ENCODE data around the gene STARD8.
A peak's percentile ranks its signal among the peaks of the same experiment; 100 is the strongest.
"Not testable (repeated sequence)": the region's sequence is repeated elsewhere in the genome, so short reads cannot be mapped to it uniquely, and the experiment has no call there.

STARD8 gene

DNA sequence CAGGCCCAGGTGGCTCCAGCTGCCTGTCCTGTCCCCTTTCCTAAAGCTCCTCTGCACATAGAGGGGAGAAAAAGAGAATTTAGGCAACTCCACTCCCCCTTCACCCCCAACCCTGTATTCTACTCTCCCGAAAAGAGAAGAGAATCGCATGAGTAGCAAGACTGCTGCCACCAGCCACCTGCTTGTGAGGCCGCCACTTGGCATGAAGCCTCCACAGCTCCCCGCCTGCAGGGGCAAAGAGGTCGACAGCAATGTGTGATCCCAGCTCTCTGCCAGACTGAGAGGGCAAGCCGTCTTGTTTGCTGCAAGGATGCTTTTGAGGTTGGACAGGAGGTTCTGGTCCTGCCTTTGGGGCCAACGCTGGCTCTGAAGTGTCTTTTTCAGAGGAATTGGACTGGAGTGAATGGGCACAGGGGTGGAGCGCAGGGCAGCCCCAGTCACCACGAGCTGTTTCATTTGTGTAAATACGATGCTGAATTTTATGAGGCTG, 77.1 kb downstream of the STARD8 start:
- Mint-ChIP-seq H3K4me1 (ENCODE audit: low read depth) (no peaks in the 10 kb centered on the region), H3K27me3 (ENCODE audit: low read depth) (peaks cover 2% of the 10 kb centered on the region), H3K36me3 (ENCODE audit: low read depth) (no peaks in the 10 kb centered on the region)

DNA sequence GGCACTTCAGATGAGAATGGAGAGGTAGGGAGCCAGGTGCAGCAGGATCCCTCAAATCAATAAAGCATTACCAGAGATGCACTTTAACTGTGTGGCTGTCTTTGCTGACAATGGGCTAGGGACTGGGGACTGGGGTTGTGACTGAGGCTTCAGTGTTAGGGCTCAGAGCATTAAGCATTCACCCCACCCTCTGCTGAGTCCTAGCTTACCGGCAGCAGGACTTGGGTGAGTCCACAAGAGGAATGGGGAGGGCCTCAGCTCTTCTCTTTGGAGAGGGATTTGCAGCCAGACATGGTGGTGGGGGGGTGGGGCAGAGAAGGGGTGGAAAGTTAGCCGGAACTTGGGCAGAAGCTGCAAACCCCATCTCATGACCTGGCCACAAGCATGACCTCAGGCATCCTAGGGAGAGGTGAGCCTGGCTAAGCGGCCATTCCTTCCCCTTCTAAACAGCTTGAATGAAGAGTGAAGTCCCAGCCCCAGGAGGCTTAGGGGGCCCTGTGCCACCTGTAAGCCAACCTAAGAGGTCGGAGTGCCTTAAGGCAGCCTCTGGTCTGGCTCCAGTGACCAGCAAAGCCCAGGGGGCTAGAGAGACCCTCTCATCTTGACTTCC, 78.4 kb downstream of the STARD8 start:
- Mint-ChIP-seq H3K36me3 (ENCODE audit: low read depth) (no peaks in the 10 kb centered on the region), H3K9me3 (no peaks in the 10 kb centered on the region), H3K4me1 (ENCODE audit: low read depth) (no peaks in the 10 kb centered on the region), H3K4me3 (no peak overlapping the region), H3K27me3 (ENCODE audit: low read depth) (peaks cover 3% of the 10 kb centered on the region), H3K27ac (no peak overlapping the region)

More for the DNA sequence above, 77.1 kb downstream of the STARD8 start:
- H3K9me3 Mint-ChIP-seq, result no peaks in the 10 kb centered on the region
- H3K4me3 Mint-ChIP-seq, result no peak overlapping the region
- no peak overlapping the region for H3K27ac Mint-ChIP-seq

DNA sequence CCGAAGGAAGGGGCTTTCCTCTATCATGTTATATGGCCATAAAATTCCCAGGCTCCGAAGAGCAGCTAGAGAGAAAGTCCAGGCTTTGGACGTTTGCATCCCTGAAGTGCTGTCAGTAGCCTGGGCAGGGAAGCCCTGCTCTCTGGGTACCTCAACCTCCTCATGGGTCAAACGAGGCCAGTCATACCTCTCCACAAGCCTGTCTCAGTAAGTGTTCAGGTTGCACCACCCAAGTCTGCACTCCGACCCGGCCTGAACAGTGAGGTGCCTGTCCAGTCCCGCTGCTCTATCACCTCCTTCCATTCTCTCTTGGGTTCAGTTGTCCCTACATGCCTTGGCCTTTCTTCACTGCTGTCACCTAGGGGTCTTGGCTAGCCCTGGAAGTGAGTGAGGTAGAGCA, 78.9 kb downstream of the STARD8 start:
- H3K27ac Mint-ChIP-seq, result no peak overlapping the region
- no peaks in the 10 kb centered on the region for H3K4me1 Mint-ChIP-seq (ENCODE audit: low read depth)
- no peaks in the 10 kb centered on the region for H3K9me3 Mint-ChIP-seq
- H3K36me3 Mint-ChIP-seq (ENCODE audit: low read depth), result no peaks in the 10 kb centered on the region
- peaks cover 3% of the 10 kb centered on the region for H3K27me3 Mint-ChIP-seq (ENCODE audit: low read depth)
- no peak overlapping the region for H3K4me3 Mint-ChIP-seq

DNA sequence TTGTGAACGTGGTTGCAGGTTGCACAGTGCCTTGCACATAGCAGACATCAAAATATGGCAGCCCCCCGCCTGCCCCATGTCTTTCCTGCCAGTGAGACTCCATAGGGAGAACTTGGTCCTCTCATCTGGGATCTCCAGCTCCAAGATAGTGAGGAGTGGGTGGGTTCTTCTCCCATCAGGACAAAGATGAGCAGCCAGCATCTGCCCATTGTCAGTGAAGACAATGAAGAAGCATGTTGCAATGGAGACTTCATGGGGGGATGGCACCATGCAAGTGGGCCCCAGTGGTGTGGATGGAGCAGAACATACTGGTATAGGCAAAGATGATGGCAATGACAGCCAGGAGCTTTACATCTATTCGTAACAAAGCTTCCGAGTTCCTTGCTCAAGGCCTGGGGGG, 80.2 kb downstream of the STARD8 start:
- Mint-ChIP-seq H3K36me3 (ENCODE audit: low read depth) (no peaks in the 10 kb centered on the region), H3K27me3 (ENCODE audit: low read depth) (peaks cover 3% of the 10 kb centered on the region), H3K4me3 (no peak overlapping the region), H3K27ac (no peak overlapping the region), H3K4me1 (ENCODE audit: low read depth) (no peaks in the 10 kb centered on the region), H3K9me3 (no peaks in the 10 kb centered on the region)

DNA sequence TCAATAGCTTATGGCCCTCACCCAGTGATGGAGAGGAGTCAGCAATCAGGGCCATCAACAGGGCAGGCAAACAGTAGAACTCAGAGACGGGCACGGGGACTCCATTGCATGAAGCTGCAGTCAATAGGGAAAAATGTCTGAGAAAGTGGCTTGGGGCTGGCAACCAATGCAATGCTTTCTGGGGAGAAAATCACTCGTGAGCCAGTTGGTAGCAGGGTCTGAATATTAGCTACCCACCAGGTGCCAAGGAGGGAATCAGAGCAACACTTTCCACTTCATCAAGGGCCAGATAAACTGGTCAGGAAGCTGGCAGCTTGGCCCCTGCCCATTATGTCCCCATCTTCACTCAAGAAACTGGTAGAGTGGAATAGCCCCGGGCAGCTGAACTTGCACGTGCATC, 80.7 kb downstream of the STARD8 start:
- H3K4me1 Mint-ChIP-seq (ENCODE audit: low read depth), result peaks cover 2% of the 10 kb centered on the region
- H3K9me3 Mint-ChIP-seq, result no peaks in the 10 kb centered on the region

DNA sequence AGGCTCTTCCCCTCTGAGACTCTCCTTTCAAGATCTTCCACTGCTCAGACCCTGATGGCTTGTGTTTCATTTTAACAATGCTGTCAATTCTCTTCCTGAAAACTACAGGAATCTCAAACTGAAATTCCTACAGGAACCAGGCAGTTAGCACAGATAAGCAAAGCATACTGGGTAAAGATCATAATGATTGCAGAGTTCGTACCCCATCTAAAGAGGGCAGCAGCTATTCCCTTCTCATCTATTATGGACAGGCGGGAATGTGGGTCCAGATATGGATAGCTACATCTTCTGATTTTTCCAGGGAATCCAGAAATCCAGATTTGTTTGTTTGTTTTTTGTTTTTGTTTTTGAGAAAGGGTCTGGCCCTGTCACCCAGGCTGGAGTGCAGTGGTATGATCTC, 83.8 kb downstream of the STARD8 start:
- peaks cover 2% of the 10 kb centered on the region for H3K4me1 Mint-ChIP-seq (ENCODE audit: low read depth)
- no peak overlapping the region for H3K27ac Mint-ChIP-seq
- H3K9me3 Mint-ChIP-seq, result no peaks in the 10 kb centered on the region
- no peaks in the 10 kb centered on the region for H3K36me3 Mint-ChIP-seq (ENCODE audit: low read depth)
- H3K27me3 Mint-ChIP-seq (ENCODE audit: low read depth), result peaks cover 3% of the 10 kb centered on the region
- no peak overlapping the region for H3K4me3 Mint-ChIP-seq

More for the DNA sequence above, 80.7 kb downstream of the STARD8 start:
- Mint-ChIP-seq H3K36me3 (ENCODE audit: low read depth) (no peaks in the 10 kb centered on the region), H3K4me3 (no peak overlapping the region), H3K27me3 (ENCODE audit: low read depth) (peaks cover 3% of the 10 kb centered on the region), H3K27ac (no peak overlapping the region)

DNA sequence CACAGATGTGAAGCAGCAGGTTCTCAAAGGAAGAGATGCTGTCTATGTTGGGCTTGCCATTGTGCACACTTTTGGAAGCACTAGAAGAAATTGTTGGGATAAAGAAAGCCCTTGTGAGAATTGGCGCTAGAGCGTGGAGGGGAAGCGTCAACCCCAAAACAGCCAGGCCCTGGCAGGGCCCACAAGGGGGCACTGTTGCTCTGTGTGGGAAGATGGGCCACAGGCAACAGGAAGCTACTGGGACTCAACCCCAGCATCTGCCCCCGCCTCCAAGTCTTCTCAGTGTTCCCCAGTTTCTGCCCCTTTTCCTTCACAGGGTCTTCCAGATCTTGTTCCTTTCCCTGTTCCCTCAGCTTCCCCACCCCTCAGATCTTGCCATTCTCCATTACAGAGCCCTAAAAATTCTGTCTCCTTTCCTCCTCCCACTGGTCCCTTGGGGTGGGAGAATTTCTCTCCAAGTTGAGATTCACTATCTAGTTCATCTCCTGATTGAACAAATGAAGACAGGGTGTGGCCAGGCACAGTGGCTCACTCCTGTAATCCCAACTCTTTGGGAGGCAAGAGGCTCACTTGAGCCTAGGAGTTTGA, 85.5 kb downstream of the STARD8 start:
- Mint-ChIP-seq H3K27me3 (ENCODE audit: low read depth) (peaks cover 3% of the 10 kb centered on the region), H3K27ac (no peak overlapping the region), H3K9me3 (no peaks in the 10 kb centered on the region), H3K36me3 (ENCODE audit: low read depth) (no peaks in the 10 kb centered on the region), H3K4me1 (ENCODE audit: low read depth) (peaks cover 2% of the 10 kb centered on the region), H3K4me3 (no peak overlapping the region)

DNA sequence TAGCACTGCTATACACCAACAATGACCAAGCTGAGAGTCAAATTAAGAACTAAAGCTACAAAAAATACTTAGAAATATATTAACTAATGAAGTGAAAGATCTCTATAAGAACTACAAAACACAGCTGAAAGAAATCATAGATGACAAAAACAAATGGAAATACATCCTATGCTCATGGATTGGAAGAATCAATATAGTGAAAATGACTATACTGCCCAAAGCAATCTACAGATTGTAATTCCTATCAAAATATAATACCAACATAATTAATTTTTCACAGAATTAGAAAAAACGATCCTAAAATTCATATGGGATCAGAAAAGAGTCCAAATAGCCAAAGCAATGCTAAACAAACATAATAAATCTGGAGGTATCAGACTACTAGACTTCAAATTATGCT, 87.8 kb downstream of the STARD8 start:
- Mint-ChIP-seq H3K9me3 (no peaks in the 10 kb centered on the region), H3K27ac (no peak overlapping the region), H3K27me3 (ENCODE audit: low read depth) (no peaks in the 10 kb centered on the region), H3K36me3 (ENCODE audit: low read depth) (no peaks in the 10 kb centered on the region), H3K4me1 (ENCODE audit: low read depth) (peaks cover 2% of the 10 kb centered on the region), H3K4me3 (no peak overlapping the region)

DNA sequence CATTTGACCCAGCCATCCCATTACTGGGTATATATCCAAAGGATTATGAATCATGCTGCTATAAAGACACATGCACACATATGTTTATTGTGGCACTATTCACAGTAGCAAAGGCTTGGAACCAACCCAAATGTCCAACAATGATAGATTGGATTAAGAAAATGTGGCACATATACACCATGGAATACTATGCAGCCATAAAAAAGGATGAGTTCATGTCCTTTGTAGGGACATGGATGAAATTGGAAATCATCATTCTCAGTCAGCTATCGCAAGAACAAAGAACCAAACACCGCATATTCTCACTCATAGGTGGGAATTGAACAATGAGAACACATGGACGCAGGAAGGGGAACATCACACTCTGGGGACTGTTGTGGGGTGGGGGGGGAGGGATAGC, 94.4 kb downstream of the STARD8 start:
- H3K27ac Mint-ChIP-seq; H3K9me3 Mint-ChIP-seq; H3K36me3 Mint-ChIP-seq (ENCODE audit: low read depth); H3K4me1 Mint-ChIP-seq (ENCODE audit: low read depth); H3K27me3 Mint-ChIP-seq (ENCODE audit: low read depth); H3K4me3 Mint-ChIP-seq: not testable (repeated sequence)

DNA sequence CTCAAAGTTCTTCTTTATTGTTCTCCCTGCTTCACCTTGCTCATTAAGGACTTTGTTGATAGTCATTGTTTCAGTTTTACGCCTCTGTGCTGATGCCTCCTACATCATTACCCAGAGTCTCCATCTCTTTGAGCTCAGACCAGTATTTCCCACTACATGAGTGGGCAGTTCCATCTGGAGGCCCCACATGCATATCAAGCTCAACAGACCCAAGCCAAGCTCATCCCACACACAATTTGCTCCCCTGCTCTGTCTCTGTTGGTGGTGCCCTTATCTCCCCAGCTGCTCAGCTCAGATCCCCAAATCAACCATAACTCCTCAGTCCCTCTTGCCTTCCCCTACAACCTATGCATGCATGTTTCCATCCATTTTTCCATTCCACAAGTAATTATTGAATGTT, 96.3 kb downstream of the STARD8 start:
- H3K27ac Mint-ChIP-seq, result no peak overlapping the region
- no peaks in the 10 kb centered on the region for H3K9me3 Mint-ChIP-seq
- H3K4me1 Mint-ChIP-seq (ENCODE audit: low read depth), result no peaks in the 10 kb centered on the region
- H3K27me3 Mint-ChIP-seq (ENCODE audit: low read depth), result no peaks in the 10 kb centered on the region
- no peak overlapping the region for H3K4me3 Mint-ChIP-seq
- H3K36me3 Mint-ChIP-seq (ENCODE audit: low read depth), result no peaks in the 10 kb centered on the region

DNA sequence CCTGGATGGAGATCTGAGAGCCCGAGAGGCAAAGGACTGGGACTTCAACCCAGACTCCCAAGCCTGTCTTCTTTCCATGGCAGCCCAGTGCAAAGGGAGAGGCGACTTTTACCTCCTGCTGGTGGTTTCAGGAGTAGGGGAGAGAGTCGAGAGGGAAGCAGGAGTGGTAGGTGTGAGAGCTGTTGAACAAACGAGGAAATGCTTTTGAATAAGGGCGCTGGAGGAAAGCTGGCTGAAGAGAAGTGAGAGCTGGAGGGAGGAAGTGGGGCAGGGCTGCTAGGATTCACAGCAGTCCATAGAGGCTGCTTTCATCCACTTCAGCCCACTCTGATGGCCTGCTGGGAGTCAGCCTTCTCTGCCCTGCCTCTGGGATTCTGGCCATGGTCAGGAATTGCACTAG, 99.5 kb downstream of the STARD8 start:
- H3K9me3 Mint-ChIP-seq, result no peaks in the 10 kb centered on the region
- no peaks in the 10 kb centered on the region for H3K36me3 Mint-ChIP-seq (ENCODE audit: low read depth)
- H3K27ac Mint-ChIP-seq, result no peak overlapping the region
- H3K4me1 Mint-ChIP-seq (ENCODE audit: low read depth), result peaks cover 1% of the 10 kb centered on the region
- no peaks in the 10 kb centered on the region for H3K27me3 Mint-ChIP-seq (ENCODE audit: low read depth)
- no peak overlapping the region for H3K4me3 Mint-ChIP-seq

DNA sequence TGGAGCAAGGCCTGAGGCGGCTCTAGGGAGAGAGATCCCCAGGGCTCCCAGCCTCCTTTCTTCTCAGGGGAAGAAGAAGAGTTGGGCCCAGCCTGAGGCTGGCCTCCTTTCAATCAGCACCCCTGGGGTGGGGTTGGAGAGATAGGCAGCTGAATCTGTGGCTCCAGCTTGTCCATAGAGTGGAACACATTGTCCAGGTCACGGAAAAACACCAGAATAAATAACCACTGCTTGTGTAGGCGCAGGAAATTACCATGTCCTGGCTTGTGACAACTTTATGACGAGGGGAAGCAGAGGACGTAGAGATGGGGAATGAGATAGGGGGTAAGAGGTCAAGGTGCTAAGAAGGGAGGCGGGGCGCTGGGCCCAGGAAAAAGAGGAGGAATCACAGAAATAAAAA, 100.6 kb downstream of the STARD8 start:
- H3K4me3 Mint-ChIP-seq, result no peak overlapping the region
- no peaks in the 10 kb centered on the region for H3K9me3 Mint-ChIP-seq
- H3K27ac Mint-ChIP-seq, result peak overlapping the region; percentile 41
- no peaks in the 10 kb centered on the region for H3K36me3 Mint-ChIP-seq (ENCODE audit: low read depth)
- peaks cover 1% of the 10 kb centered on the region for H3K4me1 Mint-ChIP-seq (ENCODE audit: low read depth)
- H3K27me3 Mint-ChIP-seq (ENCODE audit: low read depth), result no peaks in the 10 kb centered on the region

DNA sequence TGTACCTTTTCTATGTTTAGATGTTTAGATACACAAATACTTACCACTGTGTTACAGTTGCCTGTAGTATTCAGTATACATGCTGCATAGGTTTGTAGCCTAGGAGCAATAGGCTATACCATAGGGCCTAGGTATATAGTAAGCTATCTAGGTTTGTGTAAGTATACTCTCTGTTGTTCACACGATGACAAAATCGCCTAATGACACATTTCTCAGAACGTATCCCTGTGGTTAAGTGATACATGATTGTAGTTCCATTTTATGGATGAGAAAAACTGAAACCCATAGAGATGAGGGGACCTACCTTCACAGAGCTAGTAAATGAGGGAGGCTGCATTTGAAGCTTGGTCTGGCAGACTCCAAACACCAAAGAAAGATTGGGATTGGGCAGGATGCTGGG, 102.0 kb downstream of the STARD8 start:
- Mint-ChIP-seq H3K4me3 (no peak overlapping the region), H3K9me3 (no peaks in the 10 kb centered on the region), H3K36me3 (ENCODE audit: low read depth) (no peaks in the 10 kb centered on the region), H3K27ac (no peak overlapping the region), H3K27me3 (ENCODE audit: low read depth) (no peaks in the 10 kb centered on the region), H3K4me1 (ENCODE audit: low read depth) (peaks cover 1% of the 10 kb centered on the region)

DNA sequence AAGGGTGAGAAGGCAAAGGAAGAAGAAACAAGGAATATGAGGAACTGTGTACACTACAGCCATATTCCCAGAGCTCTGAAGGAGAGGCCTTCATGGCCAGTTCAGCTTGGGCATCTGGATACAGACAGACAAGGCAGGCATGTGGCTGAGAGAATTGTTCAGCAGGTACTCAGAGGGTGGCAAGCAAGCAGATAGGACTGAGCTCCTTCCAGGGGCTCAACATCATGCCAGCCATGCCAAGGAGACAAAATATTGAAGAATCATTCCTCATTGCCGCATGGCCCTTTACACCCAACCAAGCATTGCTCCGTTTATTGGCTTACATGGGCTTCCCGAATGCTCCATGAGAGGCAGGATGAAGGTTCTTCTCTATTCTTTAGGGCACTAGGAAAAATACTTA, 102.8 kb downstream of the STARD8 start:
- Mint-ChIP-seq H3K27me3 (ENCODE audit: low read depth) (no peaks in the 10 kb centered on the region), H3K4me1 (ENCODE audit: low read depth) (peaks cover 1% of the 10 kb centered on the region), H3K9me3 (no peaks in the 10 kb centered on the region), H3K4me3 (no peak overlapping the region), H3K27ac (no peak overlapping the region), H3K36me3 (ENCODE audit: low read depth) (no peaks in the 10 kb centered on the region)

DNA sequence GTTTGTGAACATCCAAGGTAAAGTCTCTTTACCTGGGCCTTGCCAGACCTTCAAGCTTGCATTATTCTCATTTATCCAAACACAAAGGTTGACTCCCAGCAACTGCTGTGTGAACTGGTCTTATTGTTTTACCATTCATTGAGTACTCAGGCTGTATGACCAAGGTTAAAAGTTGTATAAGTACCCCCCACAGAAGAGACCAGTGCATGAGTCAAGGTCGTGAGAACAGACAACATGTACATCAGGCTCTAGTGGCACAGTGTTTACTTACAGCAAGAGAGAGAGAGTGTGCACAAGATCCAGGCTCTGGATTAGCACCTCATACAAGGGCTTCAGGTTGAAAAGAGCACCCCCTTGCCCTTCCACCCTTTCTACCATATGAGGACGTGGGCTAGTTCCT, 103.9 kb downstream of the STARD8 start:
- H3K4me3 Mint-ChIP-seq, result no peak overlapping the region
- H3K36me3 Mint-ChIP-seq (ENCODE audit: low read depth), result no peaks in the 10 kb centered on the region
- H3K9me3 Mint-ChIP-seq, result no peaks in the 10 kb centered on the region
- peaks cover 1% of the 10 kb centered on the region for H3K4me1 Mint-ChIP-seq (ENCODE audit: low read depth)
- H3K27me3 Mint-ChIP-seq (ENCODE audit: low read depth), result no peaks in the 10 kb centered on the region
- no peak overlapping the region for H3K27ac Mint-ChIP-seq
